B cell (primary cell): ENCODE data around the gene RABGAP1. TPM values are rescaled to one million over a fixed set of nuclear protein-coding genes. Genes with fewer than 3 reads are reported as not detected.

Experiments
- ATAC-seq: fragments of 200-7000 bp; cut with Tn5 transposase; one replicate; pipeline ENCODE4 v1.10.0; 2021; ENCODE audit warnings: low read depth, mild to moderate bottlenecking, moderate number of reproducible peaks, moderate library complexity
- CTCF ChIA-PET: fragments of 350-600 bp; sonication (Branson Sonifier 250); formaldehyde crosslinking; loops from one replicate; lab custom pipeline; 2021; ENCODE audit warnings: antibody characterized with exemption, inconsistent platforms; lab: Charles Lee
- POLR2A ChIA-PET: fragments of 350-600 bp; sonication (Branson Sonifier 250); formaldehyde crosslinking; loops from one replicate; lab custom pipeline; 2021; ENCODE audit warnings: antibody characterized with exemption; lab: Charles Lee
- DNase-seq: peaks from one replicate; pipeline ENCODE4 v3.0.0; 2013
- H2AFZ ChIP-seq: 2 replicates; pipeline ENCODE4 v1.6.1; 2012; ENCODE audit warnings: mild to moderate bottlenecking, low read depth, low read length; ENCODE audit not compliant: insufficient read depth, poor library complexity, severe bottlenecking
- H3K27ac ChIP-seq, 2 donors: 1 replicate in 1 of 2; 2 replicates in 1 of 2; pipeline ENCODE4 v1.5.1; 2012 to 2013; ENCODE audit warnings: low read length in 2 of 2, mild to moderate bottlenecking in 2 of 2, moderate library complexity in 1 of 2
- H3K27me3 ChIP-seq, 4 experiments: fragments of 200-600 bp in 1 of 4; sonication (generic) in 1 of 4; replicated peaks in 1 of 4; 1 replicate in 2 of 4; 2 replicates in 2 of 4; pipeline versions ENCODE4 v1.6.1 to v1.7.0; 2013 to 2016; ENCODE audit warnings: low read length in 3 of 4, mild to moderate bottlenecking in 2 of 4, mixed read lengths in 1 of 4, moderate library complexity in 1 of 4; ENCODE audit not compliant: insufficient read depth in 4 of 4, control insufficient read depth in 3 of 4; ENCODE audit errors: control extremely low read depth in 1 of 4
- H3K36me3 ChIP-seq, 2 experiments: replicated peaks in 1 of 2; 1 replicate in 1 of 2; 2 replicates in 1 of 2; pipeline versions ENCODE4 v1.6.1 to v1.7.1; 2013; ENCODE audit warnings: low read length in 1 of 2; ENCODE audit not compliant: insufficient read depth in 2 of 2, control insufficient read depth in 1 of 2; ENCODE audit errors: control extremely low read depth in 1 of 2, extremely low read depth in 1 of 2
- H3K4me1 ChIP-seq, 2 donors: fragments of 200-600 bp in 1 of 2; sonication (generic) in 1 of 2; 1 replicate in 1 of 2; 2 replicates in 1 of 2; pipeline versions ENCODE4 v1.5.1 to v1.6.1; 2013 to 2017; ENCODE audit warnings: low read length in 2 of 2; ENCODE audit not compliant: control insufficient read depth in 2 of 2, insufficient read depth in 2 of 2
- H3K4me2 ChIP-seq: replicated peaks from 2 replicates; pipeline ENCODE3; 2012; ENCODE audit warnings: mild to moderate bottlenecking, low read depth, low read length; ENCODE audit not compliant: poor library complexity, severe bottlenecking
- H3K4me3 ChIP-seq, 5 experiments: fragments of 200-600 bp in 1 of 5; sonication (generic) in 1 of 5; 1 replicate in 3 of 5; 2 replicates in 2 of 5; pipeline versions ENCODE4 v1.5.1 to v1.7.0; 2011 to 2016; ENCODE audit warnings: low read length in 4 of 5, mild to moderate bottlenecking in 4 of 5, low read depth in 2 of 5, control low read depth in 1 of 5, moderate library complexity in 1 of 5; ENCODE audit not compliant: insufficient read depth in 1 of 5; ENCODE audit errors: control extremely low read depth in 1 of 5, extremely low read depth in 1 of 5
- H3K79me2 ChIP-seq: fragments of 200-600 bp; sonication (generic); one replicate; pipeline ENCODE4 v1.6.0; 2016; ENCODE audit warnings: low read length; ENCODE audit not compliant: control insufficient read depth, insufficient read depth
- H3K9ac ChIP-seq: fragments of 200-600 bp; sonication (generic); 2 replicates; pipeline ENCODE4 v1.6.1; 2017; ENCODE audit warnings: mild to moderate bottlenecking, low read length, moderate library complexity
- H3K9me3 ChIP-seq, 3 donors: one replicate each; pipeline versions ENCODE4 v1.6.1 to v1.7.1; 2013; ENCODE audit warnings: low read length in 2 of 3; ENCODE audit not compliant: control insufficient read depth in 2 of 3, insufficient read depth in 1 of 3; ENCODE audit errors: control extremely low read depth in 1 of 3
- H4K20me1 ChIP-seq: 2 replicates; pipeline ENCODE4 v1.6.0; 2012; ENCODE audit warnings: mild to moderate bottlenecking, low read length; ENCODE audit not compliant: insufficient read depth, control insufficient read depth, poor library complexity, severe bottlenecking
- H3K27ac Mint-ChIP-seq: one replicate; pipeline ENCODE4 v1.8.0; 2021; ENCODE audit warnings: mixed read lengths
- H3K27me3 Mint-ChIP-seq: one replicate; pipeline ENCODE4 v1.8.0; 2021; ENCODE audit warnings: mixed read lengths
- H3K4me1 Mint-ChIP-seq: one replicate; pipeline ENCODE4 v1.8.0; 2021; ENCODE audit warnings: mixed read lengths
- H3K4me3 Mint-ChIP-seq: one replicate; pipeline ENCODE4 v1.8.0; 2021; ENCODE audit warnings: mixed read lengths
- H3K9me3 Mint-ChIP-seq: one replicate; pipeline ENCODE4 v1.8.0; 2022; ENCODE audit warnings: mixed read lengths; ENCODE audit not compliant: insufficient read depth
- CTCF ChIP-seq: fragments of 200-600 bp; IDR thresholded peaks from one replicate; pipeline ENCODE4 v1.8.0; 2022; ENCODE audit warnings: antibody characterized with exemption, mild to moderate bottlenecking
- EZH2 ChIP-seq: IDR thresholded peaks from 2 replicates; pipeline ENCODE4 v1.6.1; 2012; ENCODE audit warnings: borderline replicate concordance, low read depth, mild to moderate bottlenecking, moderate library complexity, low read length; ENCODE audit not compliant: insufficient read depth, poor library complexity, severe bottlenecking
- WGBS: methylation state at CpG from one replicate; pipeline ENCODE4 v1.1.5; 2013; ENCODE audit warnings: missing lambda C conversion rate; ENCODE audit not compliant: insufficient coverage; 5-methylcytosine and 5-hydroxymethylcytosine counted together
- intact Hi-C: fragments of 100-400 bp; cut with micrococcal nuclease; formaldehyde crosslinking; loops from one replicate; pipeline ENCODE4 v1.10.0; 2022
- polyA plus RNA-seq: library from polyadenylated mRNA; depleted of rRNA; stranded (reverse); fragments of >200 nt; gene quantifications from 2 replicates; pipeline ENCODE4 v1.2.3, GENCODE V29; 2012
- total RNA-seq, 2 donors: library from RNA; stranded (reverse); fragments of 120-200 nt in 1 of 2; gene quantifications; 1 replicate in 1 of 2; 2 replicates in 1 of 2; pipeline versions ENCODE4 v1.2.3 to v1.2.4, GENCODE V29; 2013 to 2022

Gene RABGAP1
- total and polyA plus RNA-seq, 2 donors (not counting 1 experiment from before 2014, with no cell fraction given) = 13.9 to 81.0 TPM

- peaks cover 6 to 30% of the 10 kb centered on the region in 2 experiments for H3K36me3 ChIP-seq
- Mint-ChIP-seq H3K4me3 (peak overlapping the region; percentile 68), H3K27ac (peak overlapping the region; percentile 68), H3K9me3 (no peaks in the 10 kb centered on the region), H3K27me3 (no peaks in the 10 kb centered on the region), H3K4me1 (peaks cover 74% of the 10 kb centered on the region)
- TF ChIP-seq EZH2 = no peak
- no peak for TF ChIP-seq CTCF
- no CpG with 5 or more reads among the region's 2 CpGs for WGBS
- no peaks in the 10 kb centered on the region for H4K20me1 ChIP-seq
- H3K4me1 ChIP-seq = peaks cover 41 to 47% of the 10 kb centered on the region in 2 donors
- H3K27me3 ChIP-seq = no peaks in the 10 kb centered on the region
- H3K79me2 ChIP-seq = no peaks in the 10 kb centered on the region
- H2AFZ ChIP-seq = no peak overlapping the region
- ATAC-seq (no peak), DNase-seq (no peak)
- POLR2A ChIA-PET = interaction anchor here (0.6 kb wide), 1 partner anchor 165 kb away, joined by 8 read pairs; no protein-coding TSS in a partner anchor
- intact Hi-C loops = no loop called here
- CTCF ChIA-PET = interaction anchor here (1.3 to 8.7 kb wide), 9 partner anchors 9 to 295 kb away, joined by 4 to 63 read pairs (median 10); no protein-coding TSS in a partner anchor
- no peak overlapping the region for H3K4me3 ChIP-seq
- H3K27ac ChIP-seq = no peak overlapping the region
- no peak overlapping the region for H3K4me2 ChIP-seq
- H3K9me3 ChIP-seq = no peaks in the 10 kb centered on the region
- no peak overlapping the region for H3K9ac ChIP-seq
Observed at GRCh38 chr9:123090956-123091355, 150.1 kb downstream of the RABGAP1 start.

GRCh38 chr9:123091459-123091858, 150.6 kb downstream of the RABGAP1 start:
- intact Hi-C loops = no loop called here
- Histone ChIP-seq H3K36me3 (peaks cover 6 to 29% of the 10 kb centered on the region in 2 experiments), H3K27ac (no peak overlapping the region), H3K9ac (no peak overlapping the region), H3K4me2 (no peak overlapping the region), H3K4me3 (no peak overlapping the region), H3K27me3 (no peaks in the 10 kb centered on the region), H3K79me2 (no peaks in the 10 kb centered on the region), H4K20me1 (no peaks in the 10 kb centered on the region), H3K4me1 (peaks cover 46 to 52% of the 10 kb centered on the region in 2 donors), H2AFZ (no peak overlapping the region), H3K9me3 (no peaks in the 10 kb centered on the region)
- Mint-ChIP-seq H3K9me3 (no peaks in the 10 kb centered on the region), H3K4me1 (peaks cover 76% of the 10 kb centered on the region), H3K4me3 (no peak overlapping the region), H3K27me3 (no peaks in the 10 kb centered on the region), H3K27ac (peak overlapping the region; percentile 44)
- POLR2A ChIA-PET = no interaction called here
- WGBS = no CpG with 5 or more reads among the region's 2 CpGs
- DNase-seq (no peak), ATAC-seq (no peak)
- no peak for TF ChIP-seq CTCF
- no peak for TF ChIP-seq EZH2
- CTCF ChIA-PET = interaction anchor here (1.0 to 8.7 kb wide), 7 partner anchors 9 to 294 kb away, joined by 3 to 63 read pairs (median 10); no protein-coding TSS in a partner anchor
